Posterior vena cava (tissue), 2 donors: ENCODE results near the gene KLLN. TPM values are rescaled to one million over a fixed set of nuclear protein-coding genes. Genes with fewer than 3 reads are reported as not detected.
A peak's percentile ranks its signal among the peaks of the same experiment; 100 is the strongest.
"Not testable (repeated sequence)": the region's sequence is repeated elsewhere in the genome, so short reads cannot be mapped to it uniquely, and the experiment has no call there.

Experiments
- DNase-seq: peaks from one replicate; pipeline ENCODE4 v3.0.0-alpha.2; 2020; ENCODE audit warnings: low spot score
- intact Hi-C, 2 donors: fragments of 100-400 bp; cut with DNase I; formaldehyde crosslinking; loops; one replicate each; pipeline versions ENCODE4 v1.14.1 to v1.14.2; 2022 to 2023
- total RNA-seq, 2 donors: library from RNA; stranded (reverse); fragmentation: NEBNext Ultra II Directional; extraction: Animal tissue kit (Norgen Biotek cat#: 25700); gene quantifications; one replicate each; pipeline ENCODE4 v1.2.1, GENCODE V29; 2021
- donor health status: DM: yes; HTN: yes; CAD: no.
- donor health status: DM: yes; HTN: yes; CAD: no.

KLLN gene
- total RNA-seq, 2 donors from 2014 or later = 0.38 to 0.88 TPM

- intact Hi-C loops = loop anchor here in 1 of 2 donors (10.0 kb wide), 2 partner anchors 377 to 687 kb away; no protein-coding TSS in a partner anchor
- DNase-seq = no peak
These were observed 4.9 kb upstream of the KLLN start for GRCh38 chr10:87868277-87868676.

DNA sequence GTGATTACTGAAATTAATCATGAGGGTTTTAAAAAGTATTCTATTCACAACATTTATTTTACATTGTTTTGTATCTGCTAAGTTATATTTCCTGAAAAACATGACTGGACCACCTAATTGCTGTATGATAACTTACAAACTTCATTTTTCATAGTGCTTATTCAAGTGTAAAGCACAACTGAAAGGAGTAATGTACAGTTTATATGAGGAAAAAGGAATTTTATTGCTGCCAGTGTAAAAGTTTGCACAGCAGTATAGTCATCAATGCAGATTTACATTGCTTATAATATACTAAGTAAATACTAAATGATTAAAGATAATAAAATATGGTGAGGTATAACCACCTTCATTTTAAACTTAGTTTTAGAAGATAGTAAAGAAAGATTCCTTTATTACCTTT is 4.1 kb upstream of the KLLN start:
- no peak for DNase-seq
- intact Hi-C loops = loop anchor here in 1 of 2 donors (10.0 kb wide), 2 partner anchors 377 to 687 kb away; no protein-coding TSS in a partner anchor

GRCh38 chr10:87866412-87866974 is 3.2 kb upstream of the KLLN start:
- no peak for DNase-seq
- intact Hi-C loops = loop anchor here in 1 of 2 donors (10.0 kb wide), 2 partner anchors 378 to 688 kb away; no protein-coding TSS in a partner anchor

DNA sequence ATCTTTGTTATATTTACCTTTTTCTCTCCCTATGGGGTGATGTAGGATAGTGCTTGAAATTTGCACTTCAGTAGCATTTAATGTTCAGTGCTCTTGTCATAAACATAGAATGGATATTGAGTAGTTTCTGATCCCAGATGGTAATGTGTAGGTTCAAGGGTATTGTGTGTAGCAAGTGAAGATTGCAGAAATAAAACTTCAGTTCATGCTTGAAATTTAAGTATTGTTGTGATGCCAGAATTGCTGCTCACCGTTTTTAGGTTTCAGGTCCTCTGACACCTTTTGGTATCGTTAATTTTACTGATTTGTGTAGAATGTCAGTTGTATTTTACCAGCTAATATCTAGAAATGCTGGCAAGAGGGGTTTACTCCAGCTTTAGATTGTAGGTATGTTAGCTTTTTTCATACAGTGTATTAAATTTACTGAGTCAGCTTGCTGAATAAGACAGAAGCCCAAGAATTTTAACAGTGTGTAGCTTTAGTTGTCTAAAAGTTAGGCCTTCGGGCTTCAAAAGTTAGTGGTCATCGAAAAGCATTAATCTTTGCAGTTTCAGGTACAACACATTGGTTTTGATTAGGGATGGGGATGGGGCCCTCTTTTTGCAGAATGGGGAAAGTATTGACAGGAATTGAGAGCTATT is 2.0 kb upstream of the KLLN start:
- intact Hi-C loops = loop anchor here in 1 of 2 donors (10.0 kb wide), 2 partner anchors 379 to 689 kb away; no protein-coding TSS in a partner anchor
- DNase-seq = no peak

- intact Hi-C loops = loop anchor here in 1 of 2 donors (10.0 kb wide), 2 partner anchors 380 to 690 kb away; no protein-coding TSS in a partner anchor
- DNase-seq = no peak
These were observed 1.2 kb upstream of the KLLN start for GRCh38 chr10:87864496-87865059.

- DNase-seq = peak; percentile 81
- intact Hi-C loops = loop anchor here in 1 of 2 donors (10.0 kb wide), 2 partner anchors 381 to 691 kb away; no protein-coding TSS in a partner anchor
These were observed 690 bp upstream of the KLLN start for GRCh38 chr10:87863951-87864495.

- no peak for DNase-seq
- intact Hi-C loops = loop anchor here in 1 of 2 donors (10.0 kb wide), 2 partner anchors 382 to 692 kb away; no protein-coding TSS in a partner anchor
These were observed 667 bp downstream of the KLLN start for GRCh38 chr10:87862679-87863052.

DNA sequence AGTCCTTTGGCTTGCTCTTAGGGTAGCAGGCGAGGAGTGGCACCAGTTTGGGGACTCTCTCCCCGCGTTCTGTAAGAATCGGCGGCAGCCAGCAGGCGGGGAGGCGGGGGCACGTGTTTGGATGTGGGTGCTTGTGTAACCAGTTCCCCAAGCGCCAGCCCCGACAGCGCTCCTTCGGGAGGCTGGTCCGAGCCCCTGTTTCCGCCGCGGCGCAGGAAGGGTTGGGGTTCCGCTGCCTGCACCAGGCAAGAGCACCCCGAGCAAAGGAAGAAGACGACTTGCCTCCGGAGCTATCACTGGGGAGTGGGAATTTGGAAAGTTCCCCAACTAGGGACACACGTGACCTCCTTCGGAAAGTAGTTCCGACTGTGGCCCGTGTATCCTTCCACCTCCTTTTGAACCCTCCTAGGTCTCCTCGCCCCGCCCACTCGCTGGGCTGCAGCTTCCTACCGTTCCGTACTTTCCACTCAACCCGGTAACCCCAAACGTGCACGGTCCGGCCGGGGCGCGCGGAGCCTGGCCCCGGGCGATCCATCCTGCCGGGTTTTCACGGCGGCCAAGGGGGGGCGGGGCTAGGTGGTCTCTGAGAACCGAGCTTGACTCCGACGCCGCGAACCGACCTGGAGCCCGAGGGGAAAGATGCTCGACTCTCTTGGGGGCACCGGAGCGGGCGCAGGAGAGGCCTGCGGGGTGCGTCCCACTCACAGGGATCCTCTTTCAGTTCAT is 1.2 kb downstream of the KLLN start:
- peak; percentile 99 for DNase-seq
- intact Hi-C loops = loop anchor here in 1 of 2 donors (10.0 kb wide), 2 partner anchors 383 to 693 kb away; no protein-coding TSS in a partner anchor

DNA sequence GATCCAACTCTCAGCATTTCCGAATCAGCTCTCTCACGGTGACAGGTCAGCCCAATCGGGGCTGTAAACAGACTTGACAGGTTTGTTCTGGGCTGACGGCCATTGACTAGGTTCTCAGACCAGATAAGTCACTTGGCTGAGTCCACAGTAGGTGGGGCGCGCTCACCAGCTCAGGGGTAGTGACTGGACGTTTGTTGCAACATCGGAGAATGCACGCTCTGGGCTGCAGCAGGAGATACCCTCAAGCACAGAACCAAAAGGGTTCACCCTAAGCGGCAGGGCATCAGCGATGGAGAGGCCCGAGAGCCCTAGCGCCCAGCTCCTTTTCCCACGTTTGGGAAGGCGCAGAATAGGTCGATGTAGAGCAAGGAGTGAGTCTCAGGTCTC is 1.8 kb downstream of the KLLN start:
- intact Hi-C loops = loop anchor here in 1 of 2 donors (10.0 kb wide), 2 partner anchors 383 to 693 kb away; no protein-coding TSS in a partner anchor
- DNase-seq = peak; percentile 89

GRCh38 chr10:87860816-87861403 is 2.4 kb downstream of the KLLN start:
- intact Hi-C loops = loop anchor here in 1 of 2 donors (10.0 kb wide), 2 partner anchors 384 to 694 kb away; no protein-coding TSS in a partner anchor
- DNase-seq = no peak

GRCh38 chr10:87860156-87860795 is 3.1 kb downstream of the KLLN start:
- intact Hi-C loops = loop anchor here in 1 of 2 donors (10.0 kb wide), 2 partner anchors 385 to 695 kb away; no protein-coding TSS in a partner anchor

DNA sequence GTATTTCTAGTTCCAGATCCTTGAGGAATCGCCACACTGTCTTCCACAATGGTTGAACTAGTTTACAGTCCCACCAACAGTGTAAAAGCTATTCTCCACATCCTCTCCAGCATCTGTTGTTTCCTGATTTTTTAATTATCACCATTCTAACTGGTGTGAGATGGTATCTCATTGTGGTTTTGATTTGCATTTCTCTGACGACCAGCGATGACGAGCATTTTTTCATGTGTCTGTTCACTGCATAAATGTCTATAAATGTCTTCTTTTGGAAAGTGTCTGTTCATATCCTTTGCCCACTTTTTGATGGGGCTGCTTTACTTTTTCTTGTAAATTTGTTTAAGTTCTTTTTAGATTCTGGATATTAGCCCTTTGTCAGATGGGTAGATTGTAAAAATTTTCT is 7.7 kb downstream of the KLLN start:
- intact Hi-C loops = loop anchor here in 1 of 2 donors (10.0 kb wide), 1 partner anchor 689 kb away; no protein-coding TSS in a partner anchor

More at GRCh38 chr10:87860156-87860795, 3.1 kb downstream of the KLLN start:
- DNase-seq = no peak

DNA sequence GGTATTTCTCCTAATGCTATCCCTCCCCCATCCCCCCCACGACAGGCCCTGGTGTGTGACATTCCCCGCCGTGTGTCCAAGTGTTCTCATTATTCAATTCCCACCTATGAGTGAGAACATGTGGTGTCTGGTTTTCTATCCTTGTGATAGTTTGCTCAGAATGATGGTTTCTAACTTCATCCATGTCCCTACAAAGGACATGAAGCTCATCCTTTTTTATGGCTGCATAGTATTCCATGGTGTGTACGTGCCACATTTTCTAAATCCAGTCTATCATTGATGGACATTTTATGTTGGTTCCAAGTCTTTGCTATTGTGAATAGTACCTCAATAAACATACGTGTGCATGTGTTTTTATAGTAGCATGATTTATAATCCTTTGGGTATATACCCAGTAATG is 8.1 kb downstream of the KLLN start:
- intact Hi-C loops = loop anchor here in 1 of 2 donors (10.0 kb wide), 1 partner anchor 690 kb away; no protein-coding TSS in a partner anchor
- not testable (repeated sequence) for DNase-seq

More for the DNA sequence above, 7.7 kb downstream of the KLLN start:
- DNase-seq = not testable (repeated sequence)

DNA sequence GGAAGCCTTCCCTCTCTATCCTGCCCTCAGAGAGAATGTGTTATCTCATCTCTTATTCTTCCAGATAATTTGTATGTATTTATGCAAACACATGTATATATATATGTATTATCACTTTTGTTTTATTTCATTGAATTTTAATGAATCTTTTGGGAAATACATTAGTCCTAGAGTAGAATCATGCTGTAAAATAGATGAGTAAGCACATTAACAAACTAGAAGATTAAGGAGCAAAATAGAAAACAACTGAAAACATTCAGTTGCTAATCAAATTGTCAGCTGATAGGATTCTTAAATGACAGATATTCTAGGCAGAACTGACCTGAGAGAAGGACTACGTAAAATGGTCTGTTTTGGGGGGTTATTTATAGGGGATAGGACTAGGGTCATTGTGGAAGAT is 11.2 kb downstream of the KLLN start:
- intact Hi-C loops = loop anchor here (5.0 to 10.0 kb wide), 2 partner anchors 535 to 693 kb away; no protein-coding TSS in a partner anchor

GRCh38 chr10:87850742-87851205 is 12.6 kb downstream of the KLLN start:
- DNase-seq = no peak
- intact Hi-C loops = loop anchor here (5.0 to 10.0 kb wide), 2 partner anchors 537 to 694 kb away; no protein-coding TSS in a partner anchor

More for the DNA sequence above, 11.2 kb downstream of the KLLN start:
- no peak for DNase-seq

DNA sequence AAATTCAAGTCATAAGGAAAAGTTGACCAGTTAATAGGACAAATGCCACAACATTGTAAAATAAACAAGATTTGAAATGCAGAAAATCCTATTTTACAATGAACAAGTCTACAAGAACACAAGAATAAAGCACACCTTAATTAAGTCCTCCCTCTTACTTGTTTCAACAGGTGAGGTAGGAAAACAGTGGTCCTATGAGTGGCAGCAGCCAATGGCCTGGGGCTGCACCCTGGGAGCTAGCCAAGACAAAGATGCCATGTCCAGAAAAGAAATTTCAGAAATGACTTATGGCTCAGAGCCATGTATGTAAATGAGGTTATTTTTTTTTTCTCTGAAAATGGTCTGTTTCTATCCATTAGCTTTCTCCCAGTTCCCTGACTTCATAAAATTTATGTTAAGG is 14.3 kb downstream of the KLLN start:
- intact Hi-C loops = no loop called here
- DNase-seq = no peak

- DNase-seq = no peak
- intact Hi-C loops = no loop called here
These were observed 15.8 kb downstream of the KLLN start for GRCh38 chr10:87847550-87847949.

DNA sequence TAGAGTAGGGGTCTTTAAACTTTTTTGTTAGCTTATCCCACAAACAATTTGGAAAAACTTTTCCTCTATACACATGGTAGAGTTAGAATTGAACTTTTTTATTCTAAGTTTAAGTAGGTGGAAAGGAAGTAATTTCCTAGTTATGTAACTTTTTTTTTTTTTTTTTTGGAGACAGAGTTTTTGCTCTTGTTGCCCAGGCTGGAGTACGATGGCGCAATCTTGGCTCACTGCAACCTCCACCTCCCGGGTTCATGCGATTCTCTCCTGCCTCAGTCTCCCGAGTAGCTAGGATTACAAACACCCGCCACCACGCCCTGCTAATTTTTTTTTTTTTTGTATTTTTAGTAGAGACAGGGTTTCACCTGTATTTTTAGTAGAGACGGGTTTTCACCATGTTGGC is 16.6 kb downstream of the KLLN start:
- intact Hi-C loops, DNase-seq: not testable (repeated sequence)
